GM13976 (cell line): ENCODE results near the gene QKI.

Experiments
- DNase-seq: peaks from one replicate; pipeline ENCODE4 v3.0.0; 2012; ENCODE audit warnings: low spot score
- CTCF ChIP-seq: IDR thresholded peaks from 2 replicates; pipeline ENCODE4 v1.5.1; 2012; ENCODE audit warnings: borderline replicate concordance, mild to moderate bottlenecking; ENCODE audit not compliant: insufficient read depth; ENCODE audit errors: extremely low read depth, missing control alignments, control extremely low read depth
- in situ Hi-C: fragments of 300-500 bp; cut with MboI; formaldehyde crosslinking; loops from one replicate; pipeline ENCODE4 v1.12.0; 2022; ENCODE audit warnings: low sequenced_read_pairs, mixed read lengths, inconsistent platforms; ENCODE audit not compliant: unreplicated experiment

The QKI gene

GRCh38 chr6:163371129-163371528 lies 43.4 kb upstream of the QKI start:
- in situ Hi-C loops = no loop called here
- no peak for DNase-seq
- TF ChIP-seq CTCF = no peak

- no peak for TF ChIP-seq CTCF
- DNase-seq = no peak
- in situ Hi-C loops = no loop called here
These were observed 41.3 kb upstream of the QKI start for GRCh38 chr6:163373240-163373639.

- no peak for TF ChIP-seq CTCF
- in situ Hi-C loops = no loop called here
- DNase-seq = no peak
These were observed 39.2 kb upstream of the QKI start for GRCh38 chr6:163375361-163375760.

- DNase-seq = no peak
- no peak for TF ChIP-seq CTCF
- in situ Hi-C loops = no loop called here
These were observed 38.3 kb upstream of the QKI start for GRCh38 chr6:163376187-163376586.

GRCh38 chr6:163377561-163377960 lies 37.0 kb upstream of the QKI start:
- in situ Hi-C loops = no loop called here
- TF ChIP-seq CTCF = no peak
- DNase-seq = no peak

- in situ Hi-C loops = no loop called here
- no peak for TF ChIP-seq CTCF
These were observed 34.3 kb upstream of the QKI start for GRCh38 chr6:163380216-163380615.

More at GRCh38 chr6:163380216-163380615, 34.3 kb upstream of the QKI start:
- DNase-seq = no peak
